Epithelial cell of esophagus (primary cell): ENCODE data around the gene PCDH15.

Experiments
- DNase-seq: peaks from one replicate; pipeline ENCODE4 v3.0.0; 2010; ENCODE audit warnings: low read depth
- H3K4me3 ChIP-seq: 2 replicates; pipeline ENCODE4 v1.5.1; 2011; ENCODE audit warnings: mild to moderate bottlenecking, low read length, control low read depth
- CTCF ChIP-seq: IDR thresholded peaks from 2 replicates; pipeline ENCODE4 v1.5.1; 2011; ENCODE audit warnings: low read depth, mild to moderate bottlenecking, low read length, control low read depth, inconsistent platforms; ENCODE audit not compliant: insufficient read depth; ENCODE audit errors: missing control alignments

The PCDH15 gene

GRCh38 chr10:54108961-54109360, 692.1 kb downstream of the PCDH15 start:
- TF ChIP-seq CTCF = no peak
- DNase-seq = no peak
- H3K4me3 ChIP-seq = no peak overlapping the region

GRCh38 chr10:54096892-54097291, 704.1 kb downstream of the PCDH15 start:
- DNase-seq = no peak
- TF ChIP-seq CTCF = no peak
- H3K4me3 ChIP-seq = no peak overlapping the region

- no peak for TF ChIP-seq CTCF
- H3K4me3 ChIP-seq = no peak overlapping the region
- peak; percentile 8 for DNase-seq
These were observed 706.7 kb downstream of the PCDH15 start for GRCh38 chr10:54094321-54094720.

GRCh38 chr10:54091237-54091636, 709.8 kb downstream of the PCDH15 start:
- no peak for TF ChIP-seq CTCF
- DNase-seq = peak; percentile 4
- no peak overlapping the region for H3K4me3 ChIP-seq

GRCh38 chr10:54081950-54082349, 719.1 kb downstream of the PCDH15 start:
- no peak for TF ChIP-seq CTCF
- no peak for DNase-seq
- no peak overlapping the region for H3K4me3 ChIP-seq

- no peak for DNase-seq
- no peak overlapping the region for H3K4me3 ChIP-seq
- TF ChIP-seq CTCF = no peak
These were observed 733.7 kb downstream of the PCDH15 start for GRCh38 chr10:54067361-54067760.

GRCh38 chr10:54066646-54067045, 734.4 kb downstream of the PCDH15 start:
- H3K4me3 ChIP-seq = no peak overlapping the region
- no peak for DNase-seq
- TF ChIP-seq CTCF = no peak
